ENCODE measurements around the gene POLE3.

- TF ChIP-seq CTCF (conservative IDR thresholded peaks at IDR 0.05) = no peak
- no peak for TF ChIP-seq EZH2 (IDR thresholded peaks at IDR 0.05; ENCODE audit: low read depth)
Observed at GRCh38 chr9:113375057-113376023, 35.1 kb downstream of the POLE3 start.

Measured in PC-9 (cell line).